Limb (tissue), 2 donors: Measurements from ENCODE around the gene GNB5.

Experiments
- DNase-seq, 2 donors: peaks; one replicate each; pipeline ENCODE4 v3.0.0-alpha.2; 2016; ENCODE audit errors: extremely low spot score in 2 of 2

The GNB5 gene

GRCh38 chr15:52066842-52067544, 124.2 kb downstream of the GNB5 start:
- DNase-seq: no peak
